ENCODE measurements around the gene FOXA1. TPM values are rescaled to one million over a fixed set of nuclear protein-coding genes. Genes with fewer than 3 reads are reported as not detected.

The FOXA1 gene
- total RNA-seq, 1 experiment from 2014 or later = 8.7 TPM

GRCh38 chr14:37546621-37547447 is 48.2 kb downstream of the FOXA1 start:
- Histone ChIP-seq H3K27ac (ENCODE audit: low read length) (peak overlapping the region; percentile 74), H3K27me3 (ENCODE audit: control insufficient read depth, insufficient read depth, low read length) (no peaks in the 10 kb centered on the region), H3K4me3 (ENCODE audit: low read depth in 2 of 2, low read length in 2 of 2) (peak overlapping the region in 1 of 2 experiments; percentile 33; a peak in 1 of 4 replicates), H3K9me3 (ENCODE audit: control insufficient read depth, insufficient read depth, low read depth, low read length) (no peaks in the 10 kb centered on the region), H3K36me3 (ENCODE audit: control insufficient read depth, insufficient read depth, low read length) (no peaks in the 10 kb centered on the region), H3K4me1 (ENCODE audit: control insufficient read depth, insufficient read depth, low read length) (peaks cover 2% of the 10 kb centered on the region)
- DNase-seq (ENCODE audit: low read depth, low spot score) (no peak), ATAC-seq (peak; percentile 89)
- CTCF ChIA-PET = no interaction called here
- BruUV-seq (replicated peaks) = no TSS peak
- POLR2A ChIA-PET = interaction anchor here (0.7 kb wide), 1 partner anchor 10 kb away, joined by 3 read pairs; no protein-coding TSS in a partner anchor
- in situ Hi-C loops (cut with HindIII; ENCODE audit: low pct_unique_long_range_greater_than_20kb, low sequenced_read_pairs) = no loop called here
- TF ChIP-seq TCF7L2 (IDR thresholded peaks at IDR 0.05; ENCODE audit: low read depth, low read length) (peak; percentile 74), SIN3A (IDR thresholded peaks at IDR 0.05; ENCODE audit: borderline replicate concordance, insufficient read depth, low read depth, low read length) (no peak)
- intact Hi-C loops (cut with micrococcal nuclease; ENCODE audit: unreplicated experiment) = no loop called here

GRCh38 chr14:37545174-37545573 is 49.9 kb downstream of the FOXA1 start:
- no peaks in the 10 kb centered on the region for H3K36me3 ChIP-seq (ENCODE audit: control insufficient read depth, insufficient read depth, low read length)
- in situ Hi-C loops (cut with HindIII; ENCODE audit: low pct_unique_long_range_greater_than_20kb, low sequenced_read_pairs) (no loop called here), intact Hi-C loops (cut with micrococcal nuclease; ENCODE audit: unreplicated experiment) (no loop called here)
- no peak for TF ChIP-seq SIN3A (IDR thresholded peaks at IDR 0.05; ENCODE audit: borderline replicate concordance, insufficient read depth, low read depth, low read length)
- TF ChIP-seq TCF7L2 (IDR thresholded peaks at IDR 0.05; ENCODE audit: low read depth, low read length) = no peak
- TF ChIP-seq POLR2AphosphoS5 (IDR thresholded peaks at IDR 0.05; ENCODE audit: low read depth, low read length) = no peak
- no peak for TF ChIP-seq CTCF (IDR thresholded peaks at IDR 0.05)
- TF ChIP-seq REST (IDR thresholded peaks at IDR 0.05; ENCODE audit: insufficient read depth in 1 of 2, low read depth in 2 of 2, low read length in 1 of 2) = no peak
- H3K4me1 ChIP-seq (ENCODE audit: control insufficient read depth, insufficient read depth, low read length) = peaks cover 2% of the 10 kb centered on the region
- DNase-seq (ENCODE audit: low read depth, low spot score) = no peak
- no peaks in the 10 kb centered on the region for H3K27me3 ChIP-seq (ENCODE audit: control insufficient read depth, insufficient read depth, low read length)
- H3K4me3 ChIP-seq (ENCODE audit: low read depth in 2 of 2, low read length in 2 of 2) = no peak overlapping the region
- ATAC-seq = no peak
- ChIA-PET CTCF (no interaction called here), POLR2A (no interaction called here)
- no TSS peak for BruUV-seq (replicated peaks)
- no peaks in the 10 kb centered on the region for H3K9me3 ChIP-seq (ENCODE audit: control insufficient read depth, insufficient read depth, low read depth, low read length)
- no peak overlapping the region; the same call in 1 of the 2 replicates for H3K27ac ChIP-seq (ENCODE audit: low read length)

- TF ChIP-seq TCF7L2 (IDR thresholded peaks at IDR 0.05; ENCODE audit: low read depth, low read length) = no peak
- TF ChIP-seq REST (IDR thresholded peaks at IDR 0.05; ENCODE audit: insufficient read depth in 1 of 2, low read depth in 2 of 2, low read length in 1 of 2) = no peak
- no peak for TF ChIP-seq CTCF (IDR thresholded peaks at IDR 0.05)
- no peak for TF ChIP-seq POLR2AphosphoS5 (IDR thresholded peaks at IDR 0.05; ENCODE audit: low read depth, low read length)
- TF ChIP-seq SIN3A (IDR thresholded peaks at IDR 0.05; ENCODE audit: borderline replicate concordance, insufficient read depth, low read depth, low read length) = no peak
- no peak for DNase-seq (ENCODE audit: low read depth, low spot score)
- in situ Hi-C loops (cut with HindIII; ENCODE audit: low pct_unique_long_range_greater_than_20kb, low sequenced_read_pairs) (no loop called here), intact Hi-C loops (cut with micrococcal nuclease; ENCODE audit: unreplicated experiment) (no loop called here)
- no TSS peak for BruUV-seq (replicated peaks)
- ATAC-seq = no peak
- ChIA-PET CTCF (no interaction called here), POLR2A (no interaction called here)
- Histone ChIP-seq H3K4me1 (ENCODE audit: control insufficient read depth, insufficient read depth, low read length) (peaks cover 2% of the 10 kb centered on the region), H3K27ac (ENCODE audit: low read length) (peak overlapping the region; percentile 23; the same call in 1 of the 2 replicates), H3K36me3 (ENCODE audit: control insufficient read depth, insufficient read depth, low read length) (no peaks in the 10 kb centered on the region), H3K9me3 (ENCODE audit: control insufficient read depth, insufficient read depth, low read depth, low read length) (no peaks in the 10 kb centered on the region), H3K4me3 (ENCODE audit: low read depth in 2 of 2, low read length in 2 of 2) (no peak overlapping the region), H3K27me3 (ENCODE audit: control insufficient read depth, insufficient read depth, low read length) (no peaks in the 10 kb centered on the region)
These were observed 50.6 kb downstream of the FOXA1 start for GRCh38 chr14:37544407-37544806.
